ENCODE measurements around the gene PLIN4. TPM values are rescaled to one million over a fixed set of nuclear protein-coding genes. Genes with fewer than 3 reads are reported as not detected.

PLIN4 gene
- total RNA-seq, 1 experiment from 2014 or later: 1.8 TPM

DNA sequence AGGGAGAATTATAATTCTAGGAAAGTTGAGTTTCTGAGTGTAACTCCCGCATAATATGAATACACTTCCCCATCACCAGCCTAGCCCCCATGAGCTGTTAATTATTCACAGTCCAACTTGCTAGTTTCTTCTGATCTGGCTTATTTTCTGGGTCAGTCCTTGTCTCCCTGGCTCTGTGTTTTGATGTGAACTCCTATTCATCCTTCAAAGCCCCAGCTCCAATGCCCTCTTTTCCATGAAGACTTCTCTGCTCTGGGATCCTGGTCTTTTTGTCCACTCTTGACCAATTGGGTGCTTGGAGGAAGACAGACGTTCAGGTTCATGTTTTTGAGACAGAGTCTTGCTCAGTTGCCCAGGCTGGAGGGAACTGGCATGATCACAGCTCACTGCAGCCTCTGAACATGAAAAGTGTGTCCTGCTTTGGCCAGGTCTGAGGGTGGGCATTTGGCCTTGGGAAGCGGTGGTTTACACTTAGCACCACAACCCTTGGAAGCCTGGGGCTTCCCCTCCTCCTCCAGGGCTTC is 20.9 kb upstream of the PLIN4 start:
- no TSS peak for BruUV-seq (replicated peaks)
- CTCF ChIA-PET: interaction anchor here (1.8 to 3.4 kb wide), 2 partner anchors 7 to 15 kb away, joined by 5 to 21 read pairs; no protein-coding TSS in a partner anchor
- no peaks in the 10 kb centered on the region for H3K36me3 Mint-ChIP-seq (ENCODE audit: insufficient read depth, unreplicated experiment)
- POLR2A ChIA-PET: interaction anchor here (0.6 kb wide), 1 partner anchor 68 kb away, joined by 3 read pairs; no protein-coding TSS in a partner anchor
- intact Hi-C loops (cut with micrococcal nuclease): no loop called here
- no peaks in the 10 kb centered on the region for H3K4me1 Mint-ChIP-seq (ENCODE audit: insufficient read depth, unreplicated experiment)
- DNase-seq (ENCODE audit: unreplicated experiment): no peak
- no peaks in the 10 kb centered on the region for H3K27me3 Mint-ChIP-seq (ENCODE audit: insufficient read depth, unreplicated experiment)
- no peak overlapping the region for H3K27ac Mint-ChIP-seq (ENCODE audit: low read depth, unreplicated experiment)
- TF ChIP-seq, protein P1, sequence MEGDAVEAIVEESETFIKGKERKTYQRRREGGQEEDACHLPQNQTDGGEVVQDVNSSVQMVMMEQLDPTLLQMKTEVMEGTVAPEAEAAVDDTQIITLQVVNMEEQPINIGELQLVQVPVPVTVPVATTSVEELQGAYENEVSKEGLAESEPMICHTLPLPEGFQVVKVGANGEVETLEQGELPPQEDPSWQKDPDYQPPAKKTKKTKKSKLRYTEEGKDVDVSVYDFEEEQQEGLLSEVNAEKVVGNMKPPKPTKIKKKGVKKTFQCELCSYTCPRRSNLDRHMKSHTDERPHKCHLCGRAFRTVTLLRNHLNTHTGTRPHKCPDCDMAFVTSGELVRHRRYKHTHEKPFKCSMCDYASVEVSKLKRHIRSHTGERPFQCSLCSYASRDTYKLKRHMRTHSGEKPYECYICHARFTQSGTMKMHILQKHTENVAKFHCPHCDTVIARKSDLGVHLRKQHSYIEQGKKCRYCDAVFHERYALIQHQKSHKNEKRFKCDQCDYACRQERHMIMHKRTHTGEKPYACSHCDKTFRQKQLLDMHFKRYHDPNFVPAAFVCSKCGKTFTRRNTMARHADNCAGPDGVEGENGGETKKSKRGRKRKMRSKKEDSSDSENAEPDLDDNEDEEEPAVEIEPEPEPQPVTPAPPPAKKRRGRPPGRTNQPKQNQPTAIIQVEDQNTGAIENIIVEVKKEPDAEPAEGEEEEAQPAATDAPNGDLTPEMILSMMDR (IDR thresholded peaks at IDR 0.05; ENCODE audit: unreplicated experiment): no peak
- H3K4me3 Mint-ChIP-seq (ENCODE audit: unreplicated experiment): no peak overlapping the region
- no peaks in the 10 kb centered on the region for H3K9me3 Mint-ChIP-seq (ENCODE audit: unreplicated experiment)

DNA sequence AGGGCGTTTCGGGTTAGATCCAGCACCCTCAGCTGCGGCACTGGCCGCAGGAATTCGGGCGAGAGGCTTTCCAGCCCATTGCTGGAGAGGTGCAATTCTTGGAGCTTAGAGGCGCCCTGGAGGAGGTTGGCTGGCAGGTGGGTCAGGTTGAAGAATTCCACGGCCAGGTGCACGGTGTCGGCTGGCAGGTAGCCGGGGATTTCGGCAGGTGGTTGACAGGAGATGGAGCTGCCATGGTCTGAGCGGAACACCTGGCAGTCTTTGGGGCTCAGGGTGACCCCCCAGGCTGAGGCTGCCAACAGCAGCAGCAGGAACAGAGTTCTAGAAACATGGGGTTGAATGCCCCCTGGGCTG is 20.3 kb upstream of the PLIN4 start:
- Mint-ChIP-seq H3K4me3 (ENCODE audit: unreplicated experiment) (no peak overlapping the region), H3K27ac (ENCODE audit: low read depth, unreplicated experiment) (no peak overlapping the region), H3K36me3 (ENCODE audit: insufficient read depth, unreplicated experiment) (no peaks in the 10 kb centered on the region), H3K9me3 (ENCODE audit: unreplicated experiment) (no peaks in the 10 kb centered on the region), H3K4me1 (ENCODE audit: insufficient read depth, unreplicated experiment) (no peaks in the 10 kb centered on the region), H3K27me3 (ENCODE audit: insufficient read depth, unreplicated experiment) (no peaks in the 10 kb centered on the region)
- intact Hi-C loops (cut with micrococcal nuclease): no loop called here
- DNase-seq (ENCODE audit: unreplicated experiment): no peak
- BruUV-seq (replicated peaks): no TSS peak
- CTCF ChIA-PET: interaction anchor here (0.6 to 3.4 kb wide), 4 partner anchors 8 to 1645 kb away, joined by 3 to 21 read pairs (median 4); no protein-coding TSS in a partner anchor
- TF ChIP-seq, protein P1 (IDR thresholded peaks at IDR 0.05; ENCODE audit: unreplicated experiment): no peak
- POLR2A ChIA-PET: interaction anchor here (0.7 kb wide), 1 partner anchor 142 kb away, joined by 4 read pairs; no protein-coding TSS in a partner anchor

- no peak for DNase-seq (ENCODE audit: unreplicated experiment)
- CTCF ChIA-PET: interaction anchor here (0.5 to 1.8 kb wide), 4 partner anchors 9 to 1644 kb away, joined by 3 to 5 read pairs (median 4); no protein-coding TSS in a partner anchor
- Mint-ChIP-seq H3K9me3 (ENCODE audit: unreplicated experiment) (no peaks in the 10 kb centered on the region), H3K36me3 (ENCODE audit: insufficient read depth, unreplicated experiment) (no peaks in the 10 kb centered on the region), H3K27me3 (ENCODE audit: insufficient read depth, unreplicated experiment) (no peaks in the 10 kb centered on the region), H3K27ac (ENCODE audit: low read depth, unreplicated experiment) (no peak overlapping the region), H3K4me1 (ENCODE audit: insufficient read depth, unreplicated experiment) (no peaks in the 10 kb centered on the region), H3K4me3 (ENCODE audit: unreplicated experiment) (no peak overlapping the region)
- POLR2A ChIA-PET: interaction anchor here (0.7 kb wide), 1 partner anchor 143 kb away, joined by 4 read pairs; no protein-coding TSS in a partner anchor
- intact Hi-C loops (cut with micrococcal nuclease): no loop called here
- BruUV-seq (replicated peaks): no TSS peak
- TF ChIP-seq, protein P1 (IDR thresholded peaks at IDR 0.05; ENCODE audit: unreplicated experiment): no peak
Observed at GRCh38 chr19:4537953-4538600, 19.8 kb upstream of the PLIN4 start.

DNA sequence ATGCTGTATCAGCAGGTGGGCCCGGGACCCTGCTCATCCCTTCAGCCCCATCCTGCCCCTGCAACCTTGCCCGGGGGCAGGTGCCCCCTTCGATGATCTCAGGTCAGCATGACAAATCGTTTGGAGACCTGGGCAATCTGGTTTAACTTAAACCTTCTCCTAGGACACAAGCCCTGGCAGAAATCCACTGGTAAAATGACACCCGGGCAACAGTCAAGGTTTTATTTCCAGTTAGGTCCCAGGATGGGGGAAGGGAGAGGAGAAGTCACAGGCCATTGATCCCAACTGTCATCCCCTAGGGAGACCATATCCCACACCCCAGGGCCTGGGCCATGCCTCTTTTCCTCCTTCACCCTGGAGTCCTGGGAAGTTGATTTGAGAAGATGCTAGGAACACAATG is 18.5 kb upstream of the PLIN4 start:
- intact Hi-C loops (cut with micrococcal nuclease): no loop called here
- H3K36me3 Mint-ChIP-seq (ENCODE audit: insufficient read depth, unreplicated experiment): no peaks in the 10 kb centered on the region
- no peak overlapping the region for H3K27ac Mint-ChIP-seq (ENCODE audit: low read depth, unreplicated experiment)
- no peaks in the 10 kb centered on the region for H3K27me3 Mint-ChIP-seq (ENCODE audit: insufficient read depth, unreplicated experiment)
- no TSS peak for BruUV-seq (replicated peaks)
- TF ChIP-seq, protein P1 (IDR thresholded peaks at IDR 0.05; ENCODE audit: unreplicated experiment): no peak
- no peak overlapping the region for H3K4me3 Mint-ChIP-seq (ENCODE audit: unreplicated experiment)
- POLR2A ChIA-PET: no interaction called here
- CTCF ChIA-PET: interaction anchor here (3.8 kb wide), 1 partner anchor 12 kb away, joined by 51 read pairs; no protein-coding TSS in a partner anchor
- no peak for DNase-seq (ENCODE audit: unreplicated experiment)
- H3K9me3 Mint-ChIP-seq (ENCODE audit: unreplicated experiment): no peaks in the 10 kb centered on the region
- H3K4me1 Mint-ChIP-seq (ENCODE audit: insufficient read depth, unreplicated experiment): no peaks in the 10 kb centered on the region

Data from MCF 10A (cell line).